GM19468 (cell line): Measurements from ENCODE around the gene MLXIPL.
"Not testable (repeated sequence)": the region's sequence is repeated elsewhere in the genome, so short reads cannot be mapped to it uniquely, and the experiment has no call there.

ENCODE experiments used
- ATAC-seq: cut with Tn5 transposase; IDR thresholded peaks from one replicate; pipeline ENCODE4 v1.9.1; 2021; ENCODE audit warnings: mild to moderate bottlenecking, moderate library complexity, moderate number of reproducible peaks; ENCODE audit not compliant: unreplicated experiment; ENCODE audit errors: extremely low read depth

The MLXIPL gene, protein sequence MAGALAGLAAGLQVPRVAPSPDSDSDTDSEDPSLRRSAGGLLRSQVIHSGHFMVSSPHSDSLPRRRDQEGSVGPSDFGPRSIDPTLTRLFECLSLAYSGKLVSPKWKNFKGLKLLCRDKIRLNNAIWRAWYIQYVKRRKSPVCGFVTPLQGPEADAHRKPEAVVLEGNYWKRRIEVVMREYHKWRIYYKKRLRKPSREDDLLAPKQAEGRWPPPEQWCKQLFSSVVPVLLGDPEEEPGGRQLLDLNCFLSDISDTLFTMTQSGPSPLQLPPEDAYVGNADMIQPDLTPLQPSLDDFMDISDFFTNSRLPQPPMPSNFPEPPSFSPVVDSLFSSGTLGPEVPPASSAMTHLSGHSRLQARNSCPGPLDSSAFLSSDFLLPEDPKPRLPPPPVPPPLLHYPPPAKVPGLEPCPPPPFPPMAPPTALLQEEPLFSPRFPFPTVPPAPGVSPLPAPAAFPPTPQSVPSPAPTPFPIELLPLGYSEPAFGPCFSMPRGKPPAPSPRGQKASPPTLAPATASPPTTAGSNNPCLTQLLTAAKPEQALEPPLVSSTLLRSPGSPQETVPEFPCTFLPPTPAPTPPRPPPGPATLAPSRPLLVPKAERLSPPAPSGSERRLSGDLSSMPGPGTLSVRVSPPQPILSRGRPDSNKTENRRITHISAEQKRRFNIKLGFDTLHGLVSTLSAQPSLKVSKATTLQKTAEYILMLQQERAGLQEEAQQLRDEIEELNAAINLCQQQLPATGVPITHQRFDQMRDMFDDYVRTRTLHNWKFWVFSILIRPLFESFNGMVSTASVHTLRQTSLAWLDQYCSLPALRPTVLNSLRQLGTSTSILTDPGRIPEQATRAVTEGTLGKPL

DNA sequence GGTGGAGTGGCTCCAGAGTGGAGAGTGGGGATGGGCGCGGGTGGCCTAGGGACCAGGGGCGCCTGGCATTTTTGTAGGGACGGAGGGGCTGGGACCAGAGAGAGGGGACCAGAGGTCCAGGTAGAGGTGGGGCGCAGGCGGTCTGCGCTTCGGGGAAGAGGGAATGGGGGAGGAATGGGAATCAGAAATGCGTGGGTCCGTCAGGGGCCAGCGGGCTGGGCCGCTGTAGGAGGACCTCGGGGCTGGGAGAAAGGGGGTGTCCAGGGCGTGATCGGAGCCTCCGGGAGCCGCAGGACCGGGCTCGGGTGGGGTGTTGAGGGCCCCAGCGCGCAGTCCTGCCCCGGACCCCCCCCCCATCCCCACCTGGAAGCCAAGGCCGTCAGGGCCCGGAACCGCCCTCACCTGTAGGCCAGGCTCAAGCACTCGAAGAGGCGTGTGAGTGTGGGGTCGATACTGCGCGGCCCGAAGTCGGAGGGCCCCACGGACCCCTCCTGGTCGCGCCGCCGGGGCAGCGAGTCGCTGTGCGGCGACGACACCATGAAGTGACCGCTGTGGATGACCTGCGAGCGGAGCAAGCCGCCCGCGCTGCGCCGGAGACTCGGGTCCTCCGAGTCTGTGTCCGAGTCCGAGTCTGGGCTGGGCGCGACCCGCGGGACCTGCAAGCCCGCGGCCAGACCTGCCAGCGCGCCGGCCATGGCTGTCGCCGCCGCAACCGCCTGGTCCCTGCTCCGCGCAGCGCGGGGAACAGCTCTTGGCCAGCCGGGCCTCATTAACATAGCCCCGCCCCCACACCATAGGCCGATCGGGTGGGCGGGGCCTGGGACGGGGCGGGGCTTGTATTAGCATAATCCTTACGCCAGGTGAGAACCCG is at the start of gene MLXIPL:
MLXIPL (minus strand) TSS at position 725 of the 871 bp plus-strand sequence; CDS start at position 695, 30 bp downstream.
- ATAC-seq = no peak

DNA sequence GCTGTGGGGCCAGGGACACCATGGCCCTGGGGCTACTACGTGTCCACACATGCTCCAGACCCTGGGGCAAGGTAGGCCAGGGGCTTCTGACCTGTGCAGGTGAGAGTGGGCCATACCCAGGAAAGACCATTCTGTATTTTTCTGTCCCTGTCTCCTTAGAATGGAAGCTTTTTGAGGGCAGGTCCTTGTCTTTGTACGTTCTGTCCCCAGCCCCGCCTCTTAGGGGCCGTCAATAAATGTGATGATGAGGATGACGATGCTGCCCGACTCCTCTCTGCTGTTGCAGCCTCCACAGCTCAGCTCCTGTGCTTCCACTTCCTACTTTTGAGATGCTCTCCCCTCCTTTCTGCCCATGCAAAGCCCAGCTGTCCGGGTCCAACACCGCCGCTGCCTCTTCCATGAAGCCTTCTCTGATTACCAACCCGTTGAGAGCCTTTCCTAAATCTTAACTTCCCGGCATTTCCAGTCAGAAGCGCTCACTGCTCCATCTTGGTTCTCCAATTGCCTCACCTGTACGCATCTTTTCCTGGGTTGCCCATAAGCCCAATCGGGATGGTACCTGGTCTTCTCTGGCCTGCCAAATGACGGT is 47.6 kb upstream of the MLXIPL start:
- no peak for ATAC-seq

DNA sequence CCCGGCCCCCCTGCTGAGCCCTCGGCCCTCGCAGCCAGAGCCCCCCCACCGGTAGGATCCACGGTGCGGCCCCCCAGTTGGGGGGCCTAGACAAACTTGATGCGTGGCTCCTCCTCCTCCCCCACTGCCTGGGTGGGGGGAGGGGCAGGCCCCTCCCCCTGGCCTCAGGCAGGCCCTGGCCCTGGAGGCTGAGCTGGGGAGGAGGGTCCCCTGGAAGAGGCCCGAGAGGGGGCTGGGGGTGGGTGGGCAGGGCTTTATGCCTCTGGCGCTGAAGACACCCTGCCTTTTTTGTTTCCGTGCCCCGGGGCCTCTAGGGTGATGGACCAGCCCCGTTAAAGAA is 47.0 kb upstream of the MLXIPL start:
- no peak for ATAC-seq

DNA sequence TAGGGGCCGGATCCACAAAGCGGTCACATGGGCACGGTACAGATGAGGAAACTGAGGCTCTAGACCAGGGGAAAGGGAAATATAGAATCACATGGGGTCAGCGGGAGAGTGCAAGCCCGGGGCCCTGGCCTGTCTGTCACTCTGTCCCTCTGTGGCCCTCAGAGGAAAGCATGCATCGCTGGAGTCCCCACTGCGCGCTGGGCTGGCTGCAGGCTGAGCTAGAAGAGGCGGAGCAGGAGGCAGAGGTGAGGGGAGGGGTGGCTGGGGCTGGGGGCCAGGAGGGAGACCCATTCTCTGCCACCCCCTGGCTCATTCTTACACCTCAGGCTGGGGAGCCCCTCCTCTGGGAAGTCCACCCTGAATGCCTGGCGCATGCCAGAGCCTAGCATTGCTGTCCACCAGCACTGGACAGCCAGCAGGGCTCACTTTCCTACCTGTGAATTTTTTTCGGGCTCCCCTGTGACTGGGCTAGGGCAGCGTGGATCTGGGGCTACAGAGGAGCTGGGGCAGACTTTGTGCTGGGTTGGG is 45.6 kb upstream of the MLXIPL start:
- no peak for ATAC-seq

DNA sequence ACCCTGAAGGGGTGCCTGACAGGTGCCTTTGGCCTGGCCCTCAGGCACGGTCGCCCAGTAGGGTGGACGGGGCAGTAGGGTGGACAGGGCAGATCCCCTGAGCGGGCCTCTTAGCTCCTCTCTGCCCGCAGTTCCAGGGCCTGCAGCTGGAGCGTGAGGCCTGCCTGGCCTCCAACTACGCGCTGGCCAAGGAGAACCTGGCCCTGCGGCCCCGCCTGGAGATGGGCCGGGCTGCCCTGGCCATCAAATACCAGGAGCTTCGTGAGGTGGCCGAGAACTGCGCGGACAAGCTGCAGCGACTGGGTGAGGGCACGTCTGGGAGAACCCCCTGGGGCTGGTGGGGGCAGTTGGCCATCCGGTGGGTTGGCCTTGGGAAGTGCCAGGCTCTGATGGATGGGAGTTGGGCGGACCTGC is 45.0 kb upstream of the MLXIPL start:
- ATAC-seq = no peak

DNA sequence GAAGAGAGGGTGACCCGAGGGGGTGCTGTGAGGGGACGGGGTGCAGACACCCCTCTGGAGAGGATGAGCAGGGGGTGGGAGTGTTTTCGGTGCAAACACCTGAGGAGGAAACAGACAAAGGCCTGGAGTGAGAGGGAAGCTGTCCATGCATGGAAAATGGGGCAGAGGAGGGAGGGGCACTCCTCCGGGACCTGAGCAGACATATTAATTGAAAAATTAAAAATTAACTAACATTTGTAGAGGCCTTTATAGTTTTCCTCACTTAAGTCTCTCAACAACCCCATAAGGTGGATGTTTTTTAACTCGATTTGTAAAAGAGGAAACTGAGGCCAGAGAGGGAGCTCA is 44.5 kb upstream of the MLXIPL start:
- no peak for ATAC-seq

DNA sequence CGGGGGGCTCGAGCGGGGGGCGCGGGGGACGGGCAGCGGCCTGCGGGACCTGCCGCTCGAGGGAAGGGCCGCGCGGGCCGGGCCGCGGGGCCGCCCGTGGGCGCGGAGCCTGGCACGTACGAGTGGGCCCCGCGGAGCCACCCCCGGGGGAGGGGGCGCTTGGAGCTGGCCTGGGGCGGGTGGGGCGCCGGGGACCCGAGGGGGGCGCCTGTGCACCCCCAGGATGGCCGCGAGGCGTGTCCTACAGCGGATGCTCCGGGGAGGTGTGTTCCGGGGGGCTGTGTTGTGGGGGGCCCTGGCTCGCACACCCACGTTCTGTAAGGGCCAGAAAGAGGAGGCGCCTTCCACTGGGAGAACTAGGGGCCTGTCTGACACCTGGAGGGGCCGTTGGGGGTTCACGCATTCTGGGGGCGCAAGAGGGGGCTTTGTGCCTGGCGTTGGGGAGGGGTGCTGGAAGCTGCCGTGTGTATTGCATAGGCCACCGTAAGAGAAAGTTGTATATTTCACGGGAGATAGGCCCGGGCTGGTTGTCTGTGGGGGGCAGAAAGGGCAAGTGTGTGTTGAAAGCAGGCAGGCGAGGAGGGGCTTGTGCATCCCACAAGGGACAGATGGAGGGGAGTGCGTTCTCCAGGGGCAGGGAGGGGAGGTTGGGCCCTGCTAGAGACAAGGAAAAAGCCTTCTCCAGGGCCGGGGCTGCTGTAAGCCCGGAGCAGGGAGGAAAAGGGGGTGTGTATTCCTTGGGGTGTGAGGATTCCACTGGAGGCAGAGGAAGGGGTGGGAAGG is 44.0 kb upstream of the MLXIPL start:
- no peak for ATAC-seq

DNA sequence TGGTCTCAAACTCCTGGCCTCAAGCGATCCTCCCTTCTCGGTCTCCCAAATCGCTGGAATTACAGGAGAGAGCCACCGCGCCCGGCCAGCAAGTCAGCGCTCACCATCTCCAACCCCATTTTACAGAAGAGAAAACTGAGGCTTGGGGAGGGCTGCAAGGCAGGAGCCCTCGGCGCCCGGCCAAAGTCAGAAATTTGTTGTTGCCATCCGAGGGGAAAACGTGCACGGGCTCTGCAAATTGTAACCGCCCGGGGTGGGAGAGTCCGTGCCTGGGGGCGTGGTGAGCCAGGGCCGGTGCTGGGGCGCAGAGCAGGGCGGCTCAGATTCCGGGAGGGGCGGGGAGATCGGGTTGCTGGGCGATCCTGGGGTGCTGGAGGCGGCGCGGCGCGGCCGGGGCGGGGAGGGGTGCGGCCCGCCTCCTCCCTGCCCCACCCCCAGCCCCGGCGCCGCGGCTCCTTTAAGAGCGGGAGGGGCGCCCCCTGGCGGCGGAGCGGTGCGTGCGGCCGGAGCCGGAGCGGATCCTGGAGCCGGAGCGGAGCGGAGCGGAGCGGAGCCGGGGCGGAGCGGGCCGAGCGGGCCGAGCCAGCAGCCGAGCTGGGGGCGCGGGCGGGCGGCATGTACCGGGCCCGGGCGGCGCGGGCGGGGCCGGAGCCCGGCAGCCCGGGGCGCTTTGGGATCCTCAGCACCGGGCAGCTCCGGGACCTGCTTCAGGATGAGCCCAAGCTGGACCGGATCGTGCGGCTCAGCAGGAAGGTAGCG is 43.2 kb upstream of the MLXIPL start, which contains the start of gene VPS37D:
VPS37D (plus strand) TSS at position 488 of the 759 bp plus-strand sequence; CDS start at position 616, 128 bp downstream.
- ATAC-seq = peak; percentile 73

DNA sequence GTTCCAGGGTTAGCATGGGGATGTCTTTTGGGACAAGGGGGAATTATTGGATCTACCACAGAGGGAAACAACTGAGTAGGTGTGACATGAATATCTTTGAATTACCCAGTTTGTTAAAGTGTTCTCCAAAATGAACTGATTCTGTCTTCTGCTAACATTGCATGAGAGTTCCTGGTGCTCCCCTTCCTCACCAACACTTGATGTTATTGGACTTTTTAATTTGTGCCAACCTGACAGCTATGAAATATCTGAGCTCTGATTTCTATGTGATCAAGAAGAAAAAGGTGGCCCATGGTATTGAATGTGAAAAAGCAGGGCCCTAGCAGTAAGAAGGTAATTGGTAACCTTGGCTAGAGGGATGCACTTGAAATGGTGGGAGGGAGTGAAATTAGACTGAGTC is 38.7 kb upstream of the MLXIPL start:
- no peak for ATAC-seq

DNA sequence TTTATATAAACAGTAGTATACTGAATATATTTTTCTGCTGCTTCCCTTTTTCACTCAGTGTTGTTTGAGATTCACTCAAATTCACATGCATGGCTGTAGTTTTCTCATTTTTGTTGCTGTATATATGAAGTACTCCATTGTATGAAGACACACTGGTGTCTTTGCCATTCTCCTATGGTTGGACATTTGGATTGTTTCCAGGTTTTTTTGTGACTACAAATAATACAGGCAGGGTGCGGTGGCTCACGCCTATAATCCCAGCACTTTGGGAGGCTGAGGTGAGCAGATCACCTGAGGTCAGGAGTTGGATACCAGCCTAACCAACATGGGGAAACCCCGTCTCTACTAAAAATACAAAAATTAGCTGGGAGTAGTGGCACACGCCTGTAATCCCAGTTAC is 36.3 kb upstream of the MLXIPL start:
- not testable (repeated sequence) for ATAC-seq

DNA sequence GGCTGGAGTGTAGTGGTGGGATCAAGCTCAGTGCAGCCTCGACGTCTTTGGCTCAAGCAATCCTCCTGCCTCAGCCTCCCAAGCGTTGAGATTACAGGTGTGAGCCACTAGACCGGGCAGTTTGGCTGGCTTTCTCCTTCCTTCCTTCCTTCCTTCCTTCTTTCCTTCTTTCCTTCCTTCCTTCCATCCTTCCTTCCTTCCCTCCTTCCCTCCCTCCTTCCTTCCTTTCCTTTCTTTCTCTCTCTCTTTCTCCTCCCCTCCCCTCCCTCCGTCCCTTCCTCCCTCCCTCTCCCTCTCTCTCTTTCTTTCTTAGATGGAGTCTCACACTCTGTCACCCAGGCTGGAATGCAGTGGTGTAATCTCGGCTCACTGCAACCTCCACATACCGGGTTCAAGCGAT is 35.7 kb upstream of the MLXIPL start:
- no peak for ATAC-seq

DNA sequence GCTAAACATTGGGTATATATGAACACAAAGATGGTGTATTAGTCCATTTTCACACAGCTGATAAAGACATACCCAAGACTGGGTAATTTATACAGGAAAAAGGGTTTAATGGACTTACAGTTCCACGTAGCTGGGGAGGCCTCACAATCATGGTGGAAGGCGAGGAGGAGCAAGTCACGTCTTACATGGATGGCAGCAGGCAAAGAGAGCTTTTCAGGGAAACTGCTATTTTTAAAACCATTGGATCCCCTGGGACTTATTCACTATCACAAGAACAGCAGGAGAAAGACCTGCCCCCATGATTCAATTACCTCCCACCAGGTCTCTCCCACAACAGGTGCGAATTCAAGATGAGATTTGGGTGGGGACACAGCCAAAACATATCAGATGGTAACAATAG is 31.0 kb upstream of the MLXIPL start:
- ATAC-seq = not testable (repeated sequence)

DNA sequence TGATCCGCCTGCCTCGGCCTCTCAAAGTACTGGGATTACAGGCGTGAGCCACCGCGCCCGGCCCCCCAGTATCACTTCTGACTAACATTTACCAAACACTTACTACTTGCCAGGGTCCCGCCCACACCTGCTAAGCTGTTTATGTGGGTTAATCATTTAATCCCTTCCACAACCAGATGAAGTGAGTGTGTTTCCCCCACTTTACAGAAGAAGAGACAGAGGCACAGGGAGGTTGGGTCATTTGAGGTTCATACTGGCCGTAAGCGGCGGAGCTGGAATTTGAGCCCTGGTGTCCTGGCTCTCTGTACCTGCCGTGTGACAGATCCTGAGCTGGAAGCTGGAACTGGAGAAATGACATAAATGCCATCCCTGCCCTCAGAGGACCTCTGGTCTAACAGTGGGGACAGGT is 28.2 kb upstream of the MLXIPL start:
- ATAC-seq = no peak

DNA sequence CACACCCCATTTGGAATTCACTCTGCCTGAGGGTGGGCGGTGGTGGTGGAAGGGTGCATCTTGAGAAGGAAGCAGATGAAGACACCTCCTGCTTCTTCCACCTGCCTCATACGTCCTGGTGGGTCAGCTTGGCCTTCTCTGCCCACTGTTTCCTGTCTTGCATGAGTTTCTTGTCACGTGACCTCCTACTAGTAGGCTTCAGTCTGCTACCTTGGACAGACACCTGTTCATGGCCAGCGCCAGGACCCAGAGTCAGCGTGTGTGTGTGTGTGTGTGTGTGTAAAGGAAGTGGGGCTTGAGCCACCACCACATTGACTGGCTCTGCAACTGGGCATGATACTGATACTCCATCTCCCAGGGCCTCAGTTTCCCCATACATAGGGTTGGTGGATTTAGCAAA is 26.2 kb upstream of the MLXIPL start:
- ATAC-seq = no peak

DNA sequence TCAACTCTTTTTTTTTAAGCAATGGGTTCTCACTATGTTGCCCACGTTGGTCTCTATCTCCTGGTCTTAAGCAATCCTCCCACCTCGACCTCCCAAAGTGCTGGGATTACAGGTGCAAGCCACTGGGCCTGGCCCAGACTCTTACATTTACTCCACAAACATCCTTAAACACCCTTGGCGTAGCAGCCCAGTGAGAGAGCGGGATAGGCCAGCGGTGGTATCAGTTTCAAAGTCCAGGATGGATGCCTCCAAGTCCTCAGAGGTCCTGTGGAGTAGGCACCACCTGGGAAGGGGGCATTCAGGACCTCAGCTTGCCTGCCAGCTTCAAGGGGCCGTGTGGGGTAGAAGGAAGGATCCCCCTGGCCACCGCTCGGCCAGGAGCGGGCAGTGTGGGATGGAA is 25.3 kb upstream of the MLXIPL start:
- ATAC-seq = no peak

DNA sequence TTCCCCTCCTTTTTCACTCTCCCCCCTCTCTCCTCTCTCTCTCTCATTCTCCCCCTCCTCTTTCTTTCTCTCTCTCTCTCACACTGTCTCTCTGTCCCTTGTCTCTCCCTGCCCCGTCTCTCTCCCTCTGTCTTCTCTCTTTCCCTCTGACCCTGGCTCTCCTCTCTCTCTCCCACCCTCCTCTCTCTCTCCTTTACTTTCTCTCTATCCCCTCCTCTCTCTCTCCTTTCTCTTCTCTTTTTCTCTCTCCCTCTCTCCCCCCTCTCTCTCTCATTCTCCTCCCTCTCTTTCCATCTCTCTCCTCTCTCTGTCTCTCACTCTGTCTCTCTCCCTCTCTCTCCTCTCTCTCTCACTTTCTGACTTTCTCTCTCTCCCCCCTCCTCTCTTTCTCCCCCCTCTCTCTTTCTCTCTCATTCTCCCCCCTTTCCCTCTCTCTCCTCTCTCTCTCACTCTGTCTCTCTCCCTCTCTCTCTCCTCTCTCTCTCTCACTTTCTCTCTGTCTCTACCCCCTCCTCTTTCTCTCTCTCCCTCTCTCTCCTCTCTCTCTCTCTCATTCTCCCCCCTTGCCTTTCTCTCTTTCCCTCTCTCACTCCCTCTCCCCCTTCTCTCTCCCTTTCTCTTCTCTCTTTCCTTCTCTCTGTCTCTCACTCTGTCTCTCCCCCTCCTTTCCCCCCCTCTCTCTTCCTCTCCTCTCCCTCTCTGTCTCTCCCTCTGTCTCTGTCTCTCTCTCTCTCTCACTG is 24.4 kb upstream of the MLXIPL start:
- no peak for ATAC-seq

DNA sequence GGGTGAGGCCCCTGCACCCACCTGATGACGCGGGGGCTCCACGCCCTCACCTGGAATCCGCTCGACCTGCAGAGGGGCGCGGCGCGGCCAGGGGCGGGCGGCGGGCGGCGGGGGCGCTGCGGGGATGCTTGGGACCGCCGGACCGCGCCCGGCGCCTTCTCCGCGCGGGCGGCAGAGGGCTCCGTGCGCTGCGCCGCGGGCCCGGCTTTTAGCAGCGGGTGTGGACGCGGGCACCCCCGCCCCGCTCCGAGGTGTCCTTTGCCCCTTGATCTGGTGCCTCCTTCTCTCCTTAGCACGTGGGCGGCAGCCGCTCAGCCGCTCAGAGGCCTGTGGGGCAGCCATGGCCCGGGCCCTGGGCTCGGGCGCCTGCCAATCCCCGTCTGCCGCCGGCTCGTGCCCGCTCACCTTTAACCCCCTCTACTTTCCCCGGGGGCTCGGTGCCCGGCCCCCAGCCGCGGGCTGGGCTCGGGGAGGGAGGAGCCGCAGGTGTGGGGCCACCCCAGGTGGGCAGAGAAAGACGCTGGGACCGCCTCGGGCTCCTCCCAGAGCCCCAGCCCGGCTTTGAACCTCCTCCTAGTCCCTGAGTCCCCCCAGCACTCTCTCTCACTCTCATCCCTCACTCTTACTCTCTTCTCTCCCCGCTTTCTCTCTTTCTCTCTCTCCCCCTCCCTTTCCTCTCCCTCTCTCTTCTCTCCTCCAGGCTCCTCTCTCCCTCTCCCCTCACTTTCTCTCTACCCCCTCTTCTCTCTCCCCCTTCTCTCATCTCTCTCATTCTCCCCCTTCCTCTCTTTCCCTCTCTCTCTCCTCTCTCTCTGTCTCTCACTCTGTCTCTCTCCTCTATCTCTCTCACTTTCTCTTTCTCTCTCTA is 23.6 kb upstream of the MLXIPL start:
- ATAC-seq = no peak
